CD4-positive, CD25-positive, alpha-beta regulatory T cell (primary cell): ENCODE measurements around the gene FAM111A. TPM values are rescaled to one million over a fixed set of nuclear protein-coding genes. Genes with fewer than 3 reads are reported as not detected.
A peak's percentile ranks its signal among the peaks of the same experiment; 100 is the strongest.
"Not testable (repeated sequence)": the region's sequence is repeated elsewhere in the genome, so short reads cannot be mapped to it uniquely, and the experiment has no call there.

Source experiments
- ATAC-seq, 2 donors: fragments of 150-1000 bp; cut with Tn5 transposase; one replicate each; pipeline ENCODE4 v1.10.0; 2021; ENCODE audit warnings: low read depth in 2 of 2, moderate number of reproducible peaks in 2 of 2, moderate library complexity in 1 of 2
- DNase-seq, 3 donors: peaks; one replicate each; pipeline versions ENCODE4 v3.0.0 to v3.0.0-alpha.2; 2012 to 2022; ENCODE audit warnings: mixed read lengths in 1 of 3
- H3K27ac ChIP-seq: one replicate; pipeline ENCODE4 v1.7.0; 2013; ENCODE audit warnings: mild to moderate bottlenecking, low read length; ENCODE audit not compliant: insufficient read depth, poor library complexity, severe bottlenecking
- H3K27me3 ChIP-seq: one replicate; pipeline ENCODE4 v1.7.0; 2013; ENCODE audit warnings: low read length; ENCODE audit not compliant: control insufficient read depth, insufficient read depth
- H3K36me3 ChIP-seq: one replicate; pipeline ENCODE4 v1.7.0; 2013; ENCODE audit warnings: mild to moderate bottlenecking, low read length, moderate library complexity; ENCODE audit not compliant: control insufficient read depth, insufficient read depth
- H3K4me1 ChIP-seq: 2 replicates; pipeline ENCODE4 v1.7.0; 2013; ENCODE audit warnings: mild to moderate bottlenecking, low read length; ENCODE audit not compliant: insufficient read depth, control insufficient read depth, poor library complexity, severe bottlenecking
- H3K4me3 ChIP-seq: one replicate; pipeline ENCODE4 v1.7.0; 2013; ENCODE audit warnings: low read depth, mild to moderate bottlenecking, low read length, moderate library complexity
- H3K9me3 ChIP-seq, 2 experiments: 1 replicate in 1 of 2; 2 replicates in 1 of 2; pipeline ENCODE4 v1.7.0; 2013; ENCODE audit warnings: low read length in 2 of 2, mild to moderate bottlenecking in 1 of 2, moderate library complexity in 1 of 2; ENCODE audit not compliant: control insufficient read depth in 2 of 2
- H3K27ac Mint-ChIP-seq, 3 donors: one replicate each; pipeline ENCODE4 v1.8.0; 2020 to 2022; ENCODE audit warnings: mild to moderate bottlenecking in 3 of 3, mixed read lengths in 3 of 3, moderate library complexity in 2 of 3
- H3K27me3 Mint-ChIP-seq: one replicate; pipeline ENCODE4 v1.8.0; 2022; ENCODE audit warnings: mild to moderate bottlenecking, mixed read lengths
- H3K36me3 Mint-ChIP-seq: one replicate; pipeline ENCODE4 v1.8.0; 2020; ENCODE audit warnings: mixed read lengths
- H3K4me1 Mint-ChIP-seq, 4 donors: one replicate each; pipeline ENCODE4 v1.8.0; 2020 to 2022; ENCODE audit warnings: mixed read lengths in 4 of 4, mild to moderate bottlenecking in 1 of 4
- H3K4me3 Mint-ChIP-seq, 4 donors: one replicate each; pipeline ENCODE4 v1.8.0; 2020 to 2022; ENCODE audit warnings: mild to moderate bottlenecking in 4 of 4, mixed read lengths in 4 of 4, moderate library complexity in 3 of 4
- H3K9me3 Mint-ChIP-seq, 7 donors: one replicate each; pipeline ENCODE4 v1.8.0; 2020 to 2022; ENCODE audit warnings: mixed read lengths in 7 of 7, mild to moderate bottlenecking in 3 of 7, moderate library complexity in 2 of 7
- polyA plus RNA-seq, 4 donors: library from polyadenylated mRNA; unstranded; fragments of 300-500 nt; fragmentation: Illumina TruSeq; gene quantifications; one replicate each; pipeline ENCODE4 v1.2.3, GENCODE V29; 2021
- total RNA-seq: library from RNA; stranded (reverse); gene quantifications from one replicate; pipeline ENCODE4 v1.2.3, GENCODE V29; 2022

The FAM111A gene
- total and polyA plus RNA-seq, 5 donors from 2014 or later = 28.6 to 73.4 (median 33.4) TPM

- Mint-ChIP-seq H3K36me3 (peaks cover 46% of the 10 kb centered on the region), H3K4me1 (peaks cover 13 to 18% (median 14%) of the 10 kb centered on the region in 4 donors), H3K9me3 (peaks cover 0 to 8% (median 3%) of the 10 kb centered on the region in 7 donors), H3K27me3 (no peaks in the 10 kb centered on the region), H3K27ac (peak overlapping the region; percentile 21 to 82 (median 77)), H3K4me3 (peak overlapping the region in 2 of 4 donors; percentile 12 to 75)
- Histone ChIP-seq H3K27me3 (no peaks in the 10 kb centered on the region), H3K36me3 (peaks cover 39% of the 10 kb centered on the region), H3K4me1 (peaks cover 4% of the 10 kb centered on the region), H3K4me3 (no peak overlapping the region), H3K9me3 (peaks cover 2 to 12% of the 10 kb centered on the region in 2 experiments), H3K27ac (no peak overlapping the region)
- ATAC-seq = peak; percentile 99
- peak; percentile 76 to 90 (median 86) for DNase-seq
Observed at GRCh38 chr11:59135648-59136461, 6.8 kb upstream of the FAM111A start.

- peak overlapping the region in 1 of 4 donors; percentile 22 for H3K4me3 Mint-ChIP-seq
- H3K27me3 Mint-ChIP-seq, ATAC-seq, DNase-seq, H3K4me1 ChIP-seq, H3K4me3 ChIP-seq, H3K9me3 Mint-ChIP-seq, H3K27me3 ChIP-seq, H3K27ac ChIP-seq, H3K9me3 ChIP-seq: not testable (repeated sequence)
- H3K27ac Mint-ChIP-seq = peak overlapping the region in 1 of 3 donors; percentile 21
- H3K36me3 ChIP-seq = peaks cover 35% of the 10 kb centered on the region
- H3K4me1 Mint-ChIP-seq = peaks cover 14 to 25% (median 19%) of the 10 kb centered on the region in 4 donors
- peaks cover 41% of the 10 kb centered on the region for H3K36me3 Mint-ChIP-seq
Observed at GRCh38 chr11:59136551-59136950, 6.1 kb upstream of the FAM111A start.

- no peak overlapping the region for H3K27ac ChIP-seq
- H3K4me3 Mint-ChIP-seq = peak overlapping the region in 1 of 4 donors; percentile 22
- no peaks in the 10 kb centered on the region for H3K27me3 Mint-ChIP-seq
- peaks cover 0 to 1% of the 10 kb centered on the region in 2 experiments for H3K9me3 ChIP-seq
- peaks cover 13% of the 10 kb centered on the region for H3K4me1 ChIP-seq
- no peaks in the 10 kb centered on the region for H3K27me3 ChIP-seq
- H3K4me1 Mint-ChIP-seq = peaks cover 17 to 29% (median 25%) of the 10 kb centered on the region in 4 donors
- H3K4me3 ChIP-seq = no peak overlapping the region
- ATAC-seq = no peak
- peaks cover 0 to 4% (median 1%) of the 10 kb centered on the region in 7 donors for H3K9me3 Mint-ChIP-seq
- H3K36me3 ChIP-seq = peaks cover 28% of the 10 kb centered on the region
- no peak overlapping the region for H3K27ac Mint-ChIP-seq
- H3K36me3 Mint-ChIP-seq = peaks cover 34% of the 10 kb centered on the region
- no peak for DNase-seq
Observed at GRCh38 chr11:59137190-59137589, 5.5 kb upstream of the FAM111A start.

- H3K27me3 ChIP-seq = no peaks in the 10 kb centered on the region
- peaks cover 24% of the 10 kb centered on the region for H3K4me1 ChIP-seq
- DNase-seq (no peak), ATAC-seq (no peak)
- H3K27ac ChIP-seq = no peak overlapping the region
- Mint-ChIP-seq H3K27me3 (peaks cover 5% of the 10 kb centered on the region), H3K27ac (no peak overlapping the region), H3K4me3 (no peak overlapping the region), H3K9me3 (no peaks in the 10 kb centered on the region), H3K36me3 (peaks cover 20% of the 10 kb centered on the region), H3K4me1 (peaks cover 28 to 42% (median 36%) of the 10 kb centered on the region in 4 donors)
- no peak overlapping the region for H3K4me3 ChIP-seq
- H3K36me3 ChIP-seq = peaks cover 19% of the 10 kb centered on the region
- no peaks in the 10 kb centered on the region for H3K9me3 ChIP-seq
Observed at GRCh38 chr11:59138643-59139042, 4.0 kb upstream of the FAM111A start.

- peak overlapping the region; percentile 8 for H3K4me3 ChIP-seq
- no peaks in the 10 kb centered on the region for H3K27me3 ChIP-seq
- H3K4me3 Mint-ChIP-seq = peak overlapping the region; percentile 96 to 100 (median 99)
- H3K27ac ChIP-seq = peak overlapping the region; percentile 93
- ATAC-seq (no peak), DNase-seq (no peak)
- H3K9me3 Mint-ChIP-seq = no peaks in the 10 kb centered on the region
- H3K36me3 Mint-ChIP-seq = peaks cover 11% of the 10 kb centered on the region
- peaks cover 7% of the 10 kb centered on the region for H3K27me3 Mint-ChIP-seq
- peaks cover 40% of the 10 kb centered on the region for H3K4me1 ChIP-seq
- H3K36me3 ChIP-seq = peaks cover 10% of the 10 kb centered on the region
- peaks cover 33 to 54% (median 46%) of the 10 kb centered on the region in 4 donors for H3K4me1 Mint-ChIP-seq
- peak overlapping the region in 2 of 3 donors; percentile 45 to 97 for H3K27ac Mint-ChIP-seq
- no peaks in the 10 kb centered on the region for H3K9me3 ChIP-seq
Observed at GRCh38 chr11:59141191-59141590, 1.5 kb upstream of the FAM111A start.

- Histone ChIP-seq H3K4me3 (peak overlapping the region; percentile 97), H3K27ac (peak overlapping the region; percentile 93), H3K27me3 (no peaks in the 10 kb centered on the region), H3K36me3 (peaks cover 11% of the 10 kb centered on the region), H3K9me3 (no peaks in the 10 kb centered on the region), H3K4me1 (peaks cover 40% of the 10 kb centered on the region)
- H3K36me3 Mint-ChIP-seq = peaks cover 13% of the 10 kb centered on the region
- H3K4me3 Mint-ChIP-seq = peak overlapping the region; percentile 96 to 100 (median 99)
- H3K9me3 Mint-ChIP-seq = no peaks in the 10 kb centered on the region
- DNase-seq = no peak
- ATAC-seq = no peak
- peak overlapping the region; percentile 97 to 99 (median 97) for H3K27ac Mint-ChIP-seq
- H3K4me1 Mint-ChIP-seq = peaks cover 34 to 56% (median 50%) of the 10 kb centered on the region in 4 donors
- peaks cover 7% of the 10 kb centered on the region for H3K27me3 Mint-ChIP-seq
Observed at GRCh38 chr11:59141673-59142460, 789 bp upstream of the FAM111A start.

- Histone ChIP-seq H3K4me1 (peaks cover 40% of the 10 kb centered on the region), H3K27me3 (no peaks in the 10 kb centered on the region), H3K27ac (peak overlapping the region; percentile 93), H3K9me3 (no peaks in the 10 kb centered on the region), H3K36me3 (peaks cover 10% of the 10 kb centered on the region), H3K4me3 (peak overlapping the region; percentile 97)
- Mint-ChIP-seq H3K4me1 (peaks cover 39 to 65% (median 54%) of the 10 kb centered on the region in 4 donors), H3K9me3 (no peaks in the 10 kb centered on the region), H3K27ac (peak overlapping the region; percentile 97 to 99 (median 97)), H3K4me3 (peak overlapping the region; percentile 96 to 100 (median 99)), H3K27me3 (peaks cover 7% of the 10 kb centered on the region), H3K36me3 (peaks cover 10% of the 10 kb centered on the region)
- no peak for ATAC-seq
- peak in 1 of 3 donors; percentile 32 for DNase-seq
Observed at GRCh38 chr11:59144096-59144495, 1.4 kb downstream of the FAM111A start.
